ENCODE data around the gene BYSL.

DNA sequence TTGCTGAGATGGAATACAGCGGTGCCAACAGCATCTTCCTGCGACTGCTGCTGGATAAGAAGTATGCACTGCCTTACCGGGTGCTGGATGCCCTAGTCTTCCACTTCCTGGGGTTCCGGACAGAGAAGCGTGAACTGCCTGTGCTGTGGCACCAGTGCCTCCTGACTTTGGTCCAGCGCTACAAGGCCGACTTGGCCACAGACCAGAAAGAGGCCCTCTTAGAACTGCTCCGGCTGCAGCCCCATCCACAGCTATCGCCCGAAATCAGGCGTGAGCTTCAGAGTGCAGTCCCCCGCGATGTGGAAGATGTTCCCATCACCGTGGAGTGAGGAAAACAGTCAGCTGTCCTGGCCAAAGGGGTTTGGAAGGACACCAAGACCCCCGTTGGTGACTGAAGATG, 11.1 kb downstream of the BYSL start:
- TF ChIP-seq EZH2phosphoT487 (IDR thresholded peaks at IDR 0.05; ENCODE audit: borderline replicate concordance, low read depth), result no peak
- TF ChIP-seq, protein P1, sequence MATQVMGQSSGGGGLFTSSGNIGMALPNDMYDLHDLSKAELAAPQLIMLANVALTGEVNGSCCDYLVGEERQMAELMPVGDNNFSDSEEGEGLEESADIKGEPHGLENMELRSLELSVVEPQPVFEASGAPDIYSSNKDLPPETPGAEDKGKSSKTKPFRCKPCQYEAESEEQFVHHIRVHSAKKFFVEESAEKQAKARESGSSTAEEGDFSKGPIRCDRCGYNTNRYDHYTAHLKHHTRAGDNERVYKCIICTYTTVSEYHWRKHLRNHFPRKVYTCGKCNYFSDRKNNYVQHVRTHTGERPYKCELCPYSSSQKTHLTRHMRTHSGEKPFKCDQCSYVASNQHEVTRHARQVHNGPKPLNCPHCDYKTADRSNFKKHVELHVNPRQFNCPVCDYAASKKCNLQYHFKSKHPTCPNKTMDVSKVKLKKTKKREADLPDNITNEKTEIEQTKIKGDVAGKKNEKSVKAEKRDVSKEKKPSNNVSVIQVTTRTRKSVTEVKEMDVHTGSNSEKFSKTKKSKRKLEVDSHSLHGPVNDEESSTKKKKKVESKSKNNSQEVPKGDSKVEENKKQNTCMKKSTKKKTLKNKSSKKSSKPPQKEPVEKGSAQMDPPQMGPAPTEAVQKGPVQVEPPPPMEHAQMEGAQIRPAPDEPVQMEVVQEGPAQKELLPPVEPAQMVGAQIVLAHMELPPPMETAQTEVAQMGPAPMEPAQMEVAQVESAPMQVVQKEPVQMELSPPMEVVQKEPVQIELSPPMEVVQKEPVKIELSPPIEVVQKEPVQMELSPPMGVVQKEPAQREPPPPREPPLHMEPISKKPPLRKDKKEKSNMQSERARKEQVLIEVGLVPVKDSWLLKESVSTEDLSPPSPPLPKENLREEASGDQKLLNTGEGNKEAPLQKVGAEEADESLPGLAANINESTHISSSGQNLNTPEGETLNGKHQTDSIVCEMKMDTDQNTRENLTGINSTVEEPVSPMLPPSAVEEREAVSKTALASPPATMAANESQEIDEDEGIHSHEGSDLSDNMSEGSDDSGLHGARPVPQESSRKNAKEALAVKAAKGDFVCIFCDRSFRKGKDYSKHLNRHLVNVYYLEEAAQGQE (IDR thresholded peaks at IDR 0.05; ENCODE audit: low read depth, low read length), result no peak
- no peak for TF ChIP-seq SIN3A (IDR thresholded peaks at IDR 0.05; ENCODE audit: borderline replicate concordance, low read depth, low read length)
- TF ChIP-seq SMC3 (IDR thresholded peaks at IDR 0.05; ENCODE audit: low read depth, low read length), result no peak
- TF ChIP-seq, protein P2, sequence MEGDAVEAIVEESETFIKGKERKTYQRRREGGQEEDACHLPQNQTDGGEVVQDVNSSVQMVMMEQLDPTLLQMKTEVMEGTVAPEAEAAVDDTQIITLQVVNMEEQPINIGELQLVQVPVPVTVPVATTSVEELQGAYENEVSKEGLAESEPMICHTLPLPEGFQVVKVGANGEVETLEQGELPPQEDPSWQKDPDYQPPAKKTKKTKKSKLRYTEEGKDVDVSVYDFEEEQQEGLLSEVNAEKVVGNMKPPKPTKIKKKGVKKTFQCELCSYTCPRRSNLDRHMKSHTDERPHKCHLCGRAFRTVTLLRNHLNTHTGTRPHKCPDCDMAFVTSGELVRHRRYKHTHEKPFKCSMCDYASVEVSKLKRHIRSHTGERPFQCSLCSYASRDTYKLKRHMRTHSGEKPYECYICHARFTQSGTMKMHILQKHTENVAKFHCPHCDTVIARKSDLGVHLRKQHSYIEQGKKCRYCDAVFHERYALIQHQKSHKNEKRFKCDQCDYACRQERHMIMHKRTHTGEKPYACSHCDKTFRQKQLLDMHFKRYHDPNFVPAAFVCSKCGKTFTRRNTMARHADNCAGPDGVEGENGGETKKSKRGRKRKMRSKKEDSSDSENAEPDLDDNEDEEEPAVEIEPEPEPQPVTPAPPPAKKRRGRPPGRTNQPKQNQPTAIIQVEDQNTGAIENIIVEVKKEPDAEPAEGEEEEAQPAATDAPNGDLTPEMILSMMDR (IDR thresholded peaks at IDR 0.05), result no peak
- TF ChIP-seq, protein P3, sequence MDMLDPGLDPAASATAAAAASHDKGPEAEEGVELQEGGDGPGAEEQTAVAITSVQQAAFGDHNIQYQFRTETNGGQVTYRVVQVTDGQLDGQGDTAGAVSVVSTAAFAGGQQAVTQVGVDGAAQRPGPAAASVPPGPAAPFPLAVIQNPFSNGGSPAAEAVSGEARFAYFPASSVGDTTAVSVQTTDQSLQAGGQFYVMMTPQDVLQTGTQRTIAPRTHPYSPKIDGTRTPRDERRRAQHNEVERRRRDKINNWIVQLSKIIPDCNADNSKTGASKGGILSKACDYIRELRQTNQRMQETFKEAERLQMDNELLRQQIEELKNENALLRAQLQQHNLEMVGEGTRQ (IDR thresholded peaks at IDR 0.05; ENCODE audit: borderline replicate concordance, low read depth, low read length), result no peak

Data from SK-N-SH (cell line).